ENCODE results near the gene GLG1. TPM values are rescaled to one million over a fixed set of nuclear protein-coding genes. Genes with fewer than 3 reads are reported as not detected.
A peak's percentile ranks its signal among the peaks of the same experiment; 100 is the strongest.

GLG1 gene
- total and polyA plus RNA-seq, 8 donors = 116 to 147 (median 135) TPM

DNA sequence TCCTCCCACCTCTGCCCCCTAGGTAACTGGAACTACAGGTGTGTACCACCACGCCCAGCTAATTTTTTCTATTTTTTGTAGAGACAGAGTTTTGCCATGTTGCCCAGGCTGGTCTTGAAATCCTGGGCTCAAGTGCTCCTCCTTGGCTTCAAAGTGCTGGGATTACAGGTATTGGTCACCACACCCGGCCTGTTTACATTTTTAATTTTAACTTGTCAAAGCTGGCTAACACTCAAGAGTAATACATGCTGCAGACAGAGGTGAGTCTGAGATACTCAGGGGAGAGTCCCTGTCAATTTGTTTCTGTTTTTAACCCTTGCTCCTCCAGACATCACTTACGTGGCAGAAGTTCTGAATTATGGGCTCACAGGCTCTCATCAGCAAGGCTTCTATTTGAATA lies 134.9 kb downstream of the GLG1 start:
- Histone ChIP-seq H3K36me3 (peaks cover 0 to 100% of the 10 kb centered on the region in 2 donors), H3K4me3 (no peak overlapping the region), H3K27me3 (no peaks in the 10 kb centered on the region), H3K4me1 (no peaks in the 10 kb centered on the region), H3K9me3 (no peaks in the 10 kb centered on the region), H3K27ac (no peak overlapping the region)
- TF ChIP-seq, protein P1, sequence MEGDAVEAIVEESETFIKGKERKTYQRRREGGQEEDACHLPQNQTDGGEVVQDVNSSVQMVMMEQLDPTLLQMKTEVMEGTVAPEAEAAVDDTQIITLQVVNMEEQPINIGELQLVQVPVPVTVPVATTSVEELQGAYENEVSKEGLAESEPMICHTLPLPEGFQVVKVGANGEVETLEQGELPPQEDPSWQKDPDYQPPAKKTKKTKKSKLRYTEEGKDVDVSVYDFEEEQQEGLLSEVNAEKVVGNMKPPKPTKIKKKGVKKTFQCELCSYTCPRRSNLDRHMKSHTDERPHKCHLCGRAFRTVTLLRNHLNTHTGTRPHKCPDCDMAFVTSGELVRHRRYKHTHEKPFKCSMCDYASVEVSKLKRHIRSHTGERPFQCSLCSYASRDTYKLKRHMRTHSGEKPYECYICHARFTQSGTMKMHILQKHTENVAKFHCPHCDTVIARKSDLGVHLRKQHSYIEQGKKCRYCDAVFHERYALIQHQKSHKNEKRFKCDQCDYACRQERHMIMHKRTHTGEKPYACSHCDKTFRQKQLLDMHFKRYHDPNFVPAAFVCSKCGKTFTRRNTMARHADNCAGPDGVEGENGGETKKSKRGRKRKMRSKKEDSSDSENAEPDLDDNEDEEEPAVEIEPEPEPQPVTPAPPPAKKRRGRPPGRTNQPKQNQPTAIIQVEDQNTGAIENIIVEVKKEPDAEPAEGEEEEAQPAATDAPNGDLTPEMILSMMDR (IDR thresholded peaks at IDR 0.05) = no peak
- intact Hi-C loops (cut with DNase I) = loop anchor here in 1 of 2 donors (10.0 kb wide), 1 partner anchor 153 kb away; no protein-coding TSS in a partner anchor
- no peak for DNase-seq
- peak; percentile 79 for ATAC-seq

DNA sequence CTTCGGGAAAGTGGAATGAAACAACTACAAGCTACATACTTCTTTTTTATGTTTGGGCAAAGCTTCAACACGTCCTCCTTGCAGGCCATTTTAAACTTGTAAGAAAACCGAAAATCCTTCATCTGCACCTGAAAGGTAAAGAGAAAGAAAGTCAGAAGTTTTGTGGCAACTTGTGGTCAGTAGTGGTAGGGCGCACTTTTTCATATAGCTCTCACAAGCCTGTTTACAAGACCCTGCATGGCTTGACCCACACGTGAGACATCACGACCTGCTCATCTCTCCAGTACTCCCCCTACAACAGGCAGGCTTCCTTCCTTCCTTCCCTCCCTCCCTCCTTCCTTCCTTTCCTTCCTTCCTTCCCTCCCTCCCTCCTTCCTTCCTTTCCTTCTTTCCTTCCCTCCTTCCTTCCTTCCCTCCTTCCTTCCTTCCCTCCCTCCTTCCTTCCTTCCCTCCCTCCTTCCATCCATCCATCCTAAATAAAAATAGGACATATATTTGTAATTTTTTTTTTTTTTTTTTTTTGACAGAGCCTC lies 136.9 kb downstream of the GLG1 start:
- DNase-seq (no peak), ATAC-seq (no peak)
- Histone ChIP-seq H3K36me3 (peaks cover 0 to 100% of the 10 kb centered on the region in 2 donors), H3K4me1 (no peaks in the 10 kb centered on the region), H3K27me3 (no peaks in the 10 kb centered on the region), H3K9me3 (no peaks in the 10 kb centered on the region), H3K4me3 (no peak overlapping the region), H3K27ac (no peak overlapping the region)
- TF ChIP-seq, protein P1 (IDR thresholded peaks at IDR 0.05) = no peak
- intact Hi-C loops (cut with DNase I) = loop anchor here in 1 of 2 donors (10.0 kb wide), 1 partner anchor 155 kb away; no protein-coding TSS in a partner anchor

DNA sequence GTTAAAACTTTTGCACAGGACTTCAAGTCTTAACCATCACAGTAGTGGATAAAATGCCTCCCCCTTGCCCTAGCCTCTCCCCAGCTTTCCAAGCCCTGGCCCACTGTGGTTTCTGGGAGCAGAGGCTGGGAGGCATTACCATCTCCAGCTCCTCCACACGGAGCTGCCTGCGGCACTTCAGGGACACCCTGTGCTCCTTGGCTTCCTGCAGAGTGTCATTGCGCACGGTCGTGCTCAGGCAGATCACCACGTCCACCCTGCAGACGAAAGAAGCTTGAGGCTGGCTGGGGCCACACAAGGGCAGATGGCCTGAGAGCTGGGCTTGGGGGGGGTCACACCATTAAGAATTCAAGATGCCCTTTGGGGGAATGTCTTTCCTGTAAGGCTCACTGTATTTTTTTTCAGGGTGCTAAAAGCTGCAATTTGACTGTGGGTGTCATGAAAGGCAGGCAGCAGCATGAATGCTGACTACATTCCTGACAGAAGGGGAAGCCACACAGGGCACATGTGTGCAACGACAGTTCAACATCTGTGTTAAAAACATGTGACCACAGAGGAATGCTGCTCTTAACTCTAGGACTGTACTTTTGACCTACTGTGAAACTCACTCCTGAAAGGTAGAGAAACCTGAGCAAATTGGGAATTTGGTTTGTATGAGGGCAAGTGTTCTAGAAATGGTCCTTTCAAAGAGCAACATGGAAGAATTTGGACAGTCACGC lies 137.9 kb downstream of the GLG1 start:
- H3K9me3 ChIP-seq = no peaks in the 10 kb centered on the region
- H3K27ac ChIP-seq = no peak overlapping the region
- ATAC-seq (no peak), DNase-seq (no peak)
- no peaks in the 10 kb centered on the region for H3K27me3 ChIP-seq
- TF ChIP-seq, protein P1 (IDR thresholded peaks at IDR 0.05) = no peak
- intact Hi-C loops (cut with DNase I) = no loop called here
- no peak overlapping the region for H3K4me3 ChIP-seq
- H3K36me3 ChIP-seq = peaks cover 0 to 100% of the 10 kb centered on the region in 2 donors
- no peaks in the 10 kb centered on the region for H3K4me1 ChIP-seq

DNA sequence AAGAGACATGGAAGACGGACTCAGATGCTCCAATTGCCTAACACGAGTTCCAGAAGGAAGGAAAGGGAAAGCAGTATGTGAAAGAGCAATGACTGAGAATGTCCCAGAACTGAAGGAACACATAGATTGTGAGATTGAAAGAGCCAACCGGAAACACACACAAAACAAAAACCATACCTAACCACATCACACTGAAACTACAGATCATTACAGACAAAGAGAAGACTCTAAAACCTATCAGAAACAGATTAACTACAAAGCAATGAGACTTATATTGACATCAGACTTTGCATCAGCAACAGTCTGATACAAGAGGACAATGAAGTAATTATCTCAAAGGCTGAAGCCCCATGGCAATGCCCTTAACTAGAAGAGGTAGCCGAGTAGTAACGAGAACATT lies 140.0 kb downstream of the GLG1 start:
- H3K4me3 ChIP-seq = no peak overlapping the region

More for the DNA sequence above, 140.0 kb downstream of the GLG1 start:
- Histone ChIP-seq H3K27me3 (no peaks in the 10 kb centered on the region), H3K9me3 (no peaks in the 10 kb centered on the region), H3K36me3 (peaks cover 0 to 100% of the 10 kb centered on the region in 2 donors), H3K27ac (no peak overlapping the region), H3K4me1 (no peaks in the 10 kb centered on the region)
- DNase-seq = no peak
- intact Hi-C loops (cut with DNase I) = no loop called here
- no peak for ATAC-seq
- TF ChIP-seq, protein P1 (IDR thresholded peaks at IDR 0.05) = no peak
